GM18498 (cell line): ENCODE measurements around the gene TRIM49.
"Not testable (repeated sequence)": the region's sequence is repeated elsewhere in the genome, so short reads cannot be mapped to it uniquely, and the experiment has no call there.

Experiments
- ATAC-seq: cut with Tn5 transposase; IDR thresholded peaks from one replicate; pipeline ENCODE4 v1.9.1; 2021; ENCODE audit warnings: mild to moderate bottlenecking, moderate library complexity; ENCODE audit not compliant: unreplicated experiment

Gene TRIM49, protein sequence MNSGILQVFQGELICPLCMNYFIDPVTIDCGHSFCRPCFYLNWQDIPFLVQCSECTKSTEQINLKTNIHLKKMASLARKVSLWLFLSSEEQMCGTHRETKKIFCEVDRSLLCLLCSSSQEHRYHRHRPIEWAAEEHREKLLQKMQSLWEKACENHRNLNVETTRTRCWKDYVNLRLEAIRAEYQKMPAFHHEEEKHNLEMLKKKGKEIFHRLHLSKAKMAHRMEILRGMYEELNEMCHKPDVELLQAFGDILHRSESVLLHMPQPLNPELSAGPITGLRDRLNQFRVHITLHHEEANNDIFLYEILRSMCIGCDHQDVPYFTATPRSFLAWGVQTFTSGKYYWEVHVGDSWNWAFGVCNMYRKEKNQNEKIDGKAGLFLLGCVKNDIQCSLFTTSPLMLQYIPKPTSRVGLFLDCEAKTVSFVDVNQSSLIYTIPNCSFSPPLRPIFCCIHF

DNA sequence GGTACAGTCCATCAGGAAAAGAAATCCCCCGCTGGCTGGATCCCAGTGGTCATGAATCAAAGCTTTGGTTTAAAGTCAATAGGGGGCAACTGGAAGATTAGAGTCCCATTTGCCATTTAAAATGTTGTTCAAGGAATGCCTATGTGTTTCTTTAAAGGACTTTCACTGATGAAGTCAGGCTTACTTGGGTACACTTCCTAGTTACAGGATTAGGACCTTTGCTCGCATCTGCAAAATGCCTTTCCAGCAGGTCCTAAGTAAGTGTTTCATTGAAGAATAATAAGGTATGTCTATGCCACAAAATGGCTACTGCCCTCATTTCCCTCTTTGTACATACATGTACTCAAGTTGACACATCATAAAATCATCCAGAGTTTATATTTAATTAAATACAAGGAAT is at the start of gene TRIM49:
Gene TRIM49 (minus strand): TSS at position 101 of the 400 bp plus-strand sequence. CDS start 4,106 bp downstream, outside the sequence.
- ATAC-seq = not testable (repeated sequence)

DNA sequence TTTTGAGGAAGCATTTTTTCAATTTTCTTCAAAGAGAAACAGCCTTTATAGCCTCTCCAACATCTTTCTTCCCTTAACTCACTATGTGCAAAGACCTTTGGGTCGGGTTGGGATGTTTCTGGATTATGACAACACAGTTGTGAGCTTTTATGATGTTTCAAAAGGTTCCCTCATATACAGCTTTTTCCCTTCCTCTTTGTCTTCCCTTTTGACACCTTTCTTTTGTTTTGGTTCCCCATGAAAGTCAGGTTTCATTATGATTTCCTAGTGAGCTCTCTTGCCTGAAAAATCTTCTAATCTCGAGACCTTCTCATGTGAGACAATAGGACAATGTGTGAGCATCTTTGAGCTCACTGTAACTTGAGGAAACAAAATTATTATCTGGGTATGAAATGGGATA is 18.3 kb upstream of the TRIM49 start:
- not testable (repeated sequence) for ATAC-seq

DNA sequence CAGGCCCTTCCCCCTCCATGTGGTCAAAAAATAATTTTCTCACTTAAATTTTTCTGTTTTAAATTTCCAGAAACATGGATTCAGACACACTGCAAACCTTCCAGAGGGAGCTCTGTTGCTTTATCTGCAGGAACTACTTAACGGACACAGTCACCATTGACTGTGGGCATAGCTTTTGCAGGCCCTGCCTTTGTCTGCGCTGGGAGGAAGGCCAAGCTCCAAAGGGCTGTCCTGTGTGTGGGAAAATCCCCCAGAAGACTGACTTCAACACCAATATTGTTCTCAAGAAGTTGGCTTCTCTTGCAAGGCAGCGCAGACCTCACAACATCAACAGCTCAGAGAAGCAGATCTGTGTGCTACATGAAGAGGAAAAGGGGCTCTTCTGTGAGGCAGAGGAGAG is 11.6 kb upstream of the TRIM49 start:
- ATAC-seq = not testable (repeated sequence)

DNA sequence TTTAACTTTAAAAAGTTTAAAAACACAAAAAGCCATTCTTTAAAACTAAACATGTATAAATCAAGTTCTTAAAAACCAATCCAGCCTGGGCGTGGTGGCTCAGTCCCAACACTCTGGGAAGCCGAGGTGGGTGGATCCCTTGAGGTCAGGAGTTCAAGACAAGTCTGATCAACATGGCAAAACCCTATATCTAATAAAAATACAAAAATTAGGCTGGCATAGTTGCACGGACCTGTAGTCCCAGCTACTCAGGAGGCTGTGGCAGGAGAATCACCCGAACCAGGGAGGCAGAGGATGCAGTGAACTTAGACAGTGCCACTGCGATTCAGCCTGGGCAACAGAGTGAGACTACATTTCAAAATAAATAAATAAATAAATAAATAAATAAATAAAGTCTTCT is 5.2 kb upstream of the TRIM49 start:
- ATAC-seq = not testable (repeated sequence)

DNA sequence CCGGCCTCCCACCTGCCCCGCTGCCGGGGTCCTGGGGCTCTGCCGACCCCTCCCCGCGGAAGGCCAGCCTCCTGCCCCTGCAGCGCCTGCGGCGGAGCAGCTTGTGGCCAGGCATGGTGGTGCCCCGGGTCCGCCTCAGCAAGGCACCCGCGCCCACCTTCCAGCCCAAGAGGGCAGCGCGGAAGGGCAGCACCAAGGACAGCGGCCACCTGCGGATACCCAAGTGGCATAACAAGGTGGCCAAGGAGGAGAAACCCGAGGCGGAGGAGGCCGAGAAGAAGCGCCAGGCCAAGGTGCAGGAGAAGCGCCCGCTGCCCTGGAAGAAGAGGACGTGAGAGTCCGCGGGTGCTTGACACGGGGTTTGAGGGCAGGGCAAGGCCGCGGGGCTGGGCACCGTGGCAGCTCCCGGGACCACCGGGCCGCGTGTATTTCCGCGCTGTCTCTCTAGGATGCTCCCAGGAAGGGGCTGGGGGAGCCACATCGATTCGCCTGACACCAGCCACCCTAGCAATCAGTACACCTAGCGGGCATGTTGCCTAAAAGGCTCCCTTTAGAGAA is 20.8 kb downstream of the TRIM49 start:
- not testable (repeated sequence) for ATAC-seq

DNA sequence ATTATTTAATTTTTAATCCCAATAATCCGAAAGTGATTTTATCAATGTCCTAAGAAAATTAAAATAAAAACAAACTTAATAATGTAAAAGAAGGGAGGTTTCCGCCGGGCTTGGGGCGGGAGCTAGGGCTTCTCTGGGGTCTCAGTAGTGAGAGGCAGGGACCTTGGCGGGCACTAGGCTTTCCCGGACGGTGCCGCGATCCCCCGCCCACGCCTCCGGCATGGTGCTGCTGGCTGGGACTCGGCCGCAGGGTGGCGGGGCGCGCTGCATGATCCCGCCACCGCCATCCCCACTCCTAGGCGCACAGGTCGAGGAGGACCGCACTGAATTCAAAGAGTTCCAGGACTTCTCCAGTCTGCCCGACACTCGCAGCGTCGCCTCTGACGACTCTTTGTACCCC is 22.6 kb downstream of the TRIM49 start:
- not testable (repeated sequence) for ATAC-seq

DNA sequence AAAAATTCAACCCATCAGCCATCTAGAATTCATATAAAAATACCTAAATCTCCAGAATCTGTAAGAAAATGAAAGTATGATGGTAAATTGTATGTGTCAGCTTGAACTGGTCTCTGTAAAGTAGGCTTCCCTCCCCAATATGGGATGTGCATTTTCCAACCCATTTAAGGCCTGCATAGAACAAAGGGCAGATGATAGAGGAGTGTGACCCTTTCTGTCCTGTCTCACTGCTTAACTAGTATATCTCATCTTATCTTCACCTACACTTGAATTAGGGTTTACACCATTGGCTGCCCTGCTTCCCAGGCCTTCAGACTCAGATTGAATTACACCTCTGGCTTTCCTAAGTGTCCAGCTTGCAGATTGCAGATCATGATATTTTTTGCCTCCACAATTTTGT is 57.6 kb downstream of the TRIM49 start:
- ATAC-seq = not testable (repeated sequence)
